Muscle of leg (tissue), 11 donors: ENCODE results near the gene SLC25A19. TPM values are rescaled to one million over a fixed set of nuclear protein-coding genes. Genes with fewer than 3 reads are reported as not detected.

ENCODE experiments used
- DNase-seq: peaks from one replicate; pipeline ENCODE4 v3.0.0; 2013
- H3K27ac ChIP-seq: one replicate; pipeline ENCODE4 v1.5.1; 2013; ENCODE audit warnings: mild to moderate bottlenecking, low read length, control low read depth
- H3K27me3 ChIP-seq: one replicate; pipeline ENCODE4 v1.6.1; 2013; ENCODE audit warnings: low read length; ENCODE audit not compliant: control insufficient read depth, insufficient read depth
- H3K36me3 ChIP-seq: one replicate; pipeline ENCODE4 v1.6.1; 2013; ENCODE audit warnings: low read length; ENCODE audit not compliant: control insufficient read depth, insufficient read depth
- H3K4me1 ChIP-seq: one replicate; pipeline ENCODE4 v1.6.1; 2013; ENCODE audit warnings: low read length; ENCODE audit not compliant: control insufficient read depth, insufficient read depth
- H3K4me3 ChIP-seq: one replicate; pipeline ENCODE4 v1.5.1; 2013; ENCODE audit warnings: low read length, control low read depth
- H3K9me3 ChIP-seq: replicated peaks from 2 replicates; pipeline ENCODE4 v1.6.1; 2013; ENCODE audit warnings: low read depth, low read length; ENCODE audit not compliant: control insufficient read depth
- WGBS: methylation state at CpG from one replicate; pipeline ENCODE4 v1.1.5; 2013; ENCODE audit warnings: missing lambda C conversion rate; ENCODE audit not compliant: insufficient coverage; 5-methylcytosine and 5-hydroxymethylcytosine counted together
- polyA plus RNA-seq, 8 donors: library from polyadenylated mRNA; unstranded; fragments of 120-200 nt; gene quantifications; one replicate each; pipeline versions ENCODE4 v1.2.1 to v1.2.3, GENCODE V29; 2013; ENCODE audit warnings: inconsistent platforms in 1 of 8, low replicate concordance in 1 of 8; ENCODE audit not compliant: insufficient read length in 8 of 8, insufficient read depth in 1 of 8
- total RNA-seq: library from RNA; stranded (reverse); fragments of 120-200 nt; gene quantifications from one replicate; pipeline ENCODE4 v1.2.4, GENCODE V29; 2013

Gene SLC25A19
- total and polyA plus RNA-seq, 9 donors: 6.1 to 8.3 (median 7.2) TPM

DNA sequence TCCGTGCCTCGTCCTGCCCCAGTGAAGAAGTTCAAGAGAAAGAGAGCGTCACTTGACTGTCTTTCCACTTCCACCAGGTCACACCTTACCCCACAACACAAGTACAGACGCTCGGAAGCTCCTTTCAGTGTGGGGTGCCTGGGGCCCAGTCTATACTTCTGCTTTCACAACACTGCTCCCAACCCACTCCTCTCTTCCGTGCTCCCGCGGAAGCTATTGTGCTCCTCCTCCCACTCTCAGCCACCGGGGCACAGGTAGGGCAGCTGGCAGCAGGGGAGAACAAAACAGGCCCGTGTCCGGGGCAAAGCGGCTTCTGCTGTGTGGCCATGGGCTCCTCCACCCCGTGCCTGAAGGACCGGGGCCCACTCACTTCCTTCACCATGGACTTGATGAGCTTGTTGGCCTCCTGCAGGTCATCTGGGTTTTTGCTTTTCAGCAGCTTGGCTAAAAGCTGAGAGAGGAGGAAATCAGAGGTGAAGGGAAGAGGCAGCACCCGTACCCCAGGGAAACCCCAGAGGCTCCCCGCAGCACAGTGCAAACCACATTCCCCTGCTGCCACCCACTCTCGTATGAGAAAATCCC lies 46.7 kb downstream of the SLC25A19 start:
- no peak for DNase-seq
- H3K4me3 ChIP-seq: no peak overlapping the region
- peaks cover 91% of the 10 kb centered on the region for H3K36me3 ChIP-seq
- no peaks in the 10 kb centered on the region for H3K9me3 ChIP-seq
- H3K4me1 ChIP-seq: peaks cover 3% of the 10 kb centered on the region
- WGBS: 92% methylated on average over 11 of the region's 17 CpGs
- no peak overlapping the region for H3K27ac ChIP-seq
- H3K27me3 ChIP-seq: no peaks in the 10 kb centered on the region

DNA sequence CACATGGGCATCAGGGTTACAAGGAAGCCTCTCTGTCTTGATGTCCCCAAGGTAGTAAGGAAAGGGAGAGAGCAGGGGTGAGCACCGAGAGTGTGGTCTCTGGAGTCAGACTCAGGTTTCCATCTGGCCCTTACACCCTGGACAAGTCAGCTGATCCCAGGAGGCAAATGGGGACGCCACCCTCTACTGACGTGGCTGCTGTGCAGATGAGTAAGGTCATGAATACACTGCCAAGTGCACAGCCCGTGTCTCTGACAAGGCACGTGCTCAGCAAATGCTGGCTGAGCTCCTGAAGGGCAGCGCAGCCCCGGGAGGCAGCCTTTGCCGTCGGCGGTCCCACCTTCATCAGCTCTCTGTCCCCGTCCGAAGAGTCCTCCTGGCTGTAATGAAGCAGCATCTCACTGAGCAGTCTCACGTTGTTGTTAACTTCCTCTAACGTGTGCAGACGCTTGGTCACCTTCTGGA lies 47.2 kb downstream of the SLC25A19 start:
- Histone ChIP-seq H3K4me3 (no peak overlapping the region), H3K9me3 (no peaks in the 10 kb centered on the region), H3K4me1 (peaks cover 4% of the 10 kb centered on the region), H3K27ac (no peak overlapping the region), H3K27me3 (no peaks in the 10 kb centered on the region), H3K36me3 (peaks cover 95% of the 10 kb centered on the region)
- DNase-seq: no peak
- WGBS: 69% methylated on average over 15 of the region's 15 CpGs

DNA sequence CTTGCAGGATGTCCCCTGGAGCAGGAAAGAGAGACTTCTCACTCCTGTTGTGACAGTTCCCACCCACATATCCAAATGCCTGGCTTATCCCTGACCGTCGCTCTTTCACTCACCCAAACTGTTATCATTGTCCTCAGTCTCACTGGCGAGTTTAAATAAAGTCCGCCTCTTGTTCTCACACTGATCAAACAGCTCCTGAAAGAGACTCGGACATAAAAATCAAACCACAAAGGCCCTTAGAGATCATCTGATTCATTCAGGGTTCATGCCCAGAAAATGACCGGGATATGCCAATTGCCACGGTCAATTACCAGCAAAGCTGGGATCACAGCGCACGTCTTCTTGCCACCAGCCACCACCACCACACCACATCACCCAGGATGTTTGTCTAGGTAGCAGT lies 47.7 kb downstream of the SLC25A19 start:
- Histone ChIP-seq H3K9me3 (no peaks in the 10 kb centered on the region), H3K27ac (no peak overlapping the region), H3K4me1 (peaks cover 5% of the 10 kb centered on the region), H3K4me3 (no peak overlapping the region), H3K27me3 (no peaks in the 10 kb centered on the region), H3K36me3 (peaks cover 99% of the 10 kb centered on the region)
- DNase-seq: no peak
- WGBS: 78% methylated on average over 4 of the region's 9 CpGs

DNA sequence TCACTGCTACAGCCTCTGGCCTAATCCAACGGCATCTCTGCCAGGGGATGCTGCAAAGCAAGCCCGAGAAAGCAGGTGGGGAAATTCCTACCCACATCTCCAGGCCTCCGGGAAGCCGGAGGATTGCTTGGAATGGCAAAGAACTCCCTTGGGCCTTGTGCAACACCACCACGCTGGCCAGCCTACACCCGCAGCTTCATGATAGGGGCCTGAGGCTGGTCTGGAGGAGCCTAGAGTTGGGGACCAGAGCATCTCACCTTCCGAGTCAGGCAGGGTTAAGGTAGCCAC lies 48.1 kb downstream of the SLC25A19 start:
- Histone ChIP-seq H3K27me3 (no peaks in the 10 kb centered on the region), H3K9me3 (no peaks in the 10 kb centered on the region), H3K4me3 (no peak overlapping the region), H3K36me3 (peaks cover 95% of the 10 kb centered on the region), H3K4me1 (peaks cover 5% of the 10 kb centered on the region), H3K27ac (no peak overlapping the region)
- no peak for DNase-seq
- 100% methylated on average over 1 of the region's 7 CpGs for WGBS

DNA sequence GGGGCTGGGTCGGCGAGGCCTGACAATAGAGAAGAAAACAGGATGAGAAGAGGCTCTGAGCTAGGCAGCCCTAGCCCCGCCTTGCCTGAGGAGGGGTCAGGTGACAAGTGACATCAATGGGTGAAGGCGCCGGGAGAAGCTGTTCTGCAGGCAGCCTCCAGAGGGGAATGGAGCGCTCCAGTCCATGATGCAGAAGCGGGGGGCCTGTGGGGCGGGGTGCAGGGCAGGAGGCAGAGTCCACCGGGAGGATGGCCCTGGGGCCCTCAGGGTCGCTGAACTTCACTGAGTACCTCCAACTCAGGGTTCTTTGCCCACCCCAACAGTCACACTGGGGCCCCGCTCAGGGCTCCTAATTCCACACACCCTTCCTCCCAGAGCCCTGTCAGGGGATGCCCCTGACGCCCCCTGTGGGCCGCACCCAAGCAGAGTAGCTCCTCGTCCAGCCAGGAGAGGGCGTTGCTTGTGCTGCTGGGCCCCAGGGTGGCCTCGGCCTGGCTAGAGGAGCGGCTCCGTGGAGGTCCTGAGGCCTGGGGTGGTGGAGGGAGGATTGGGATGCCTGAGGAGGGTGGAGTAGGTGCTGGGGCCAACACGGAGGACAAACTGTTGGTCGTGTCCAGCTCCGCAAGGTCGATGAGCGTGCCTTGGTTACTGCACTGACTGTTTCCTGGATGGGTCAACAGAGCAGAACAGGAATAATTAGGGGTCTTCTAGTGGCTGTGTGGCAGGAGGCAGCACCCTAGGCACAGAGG lies 48.7 kb downstream of the SLC25A19 start:
- WGBS: 43% methylated on average over 21 of the region's 23 CpGs
- no peak overlapping the region for H3K4me3 ChIP-seq
- H3K27ac ChIP-seq: no peak overlapping the region
- H3K4me1 ChIP-seq: peaks cover 5% of the 10 kb centered on the region
- H3K27me3 ChIP-seq: no peaks in the 10 kb centered on the region
- no peak for DNase-seq
- H3K9me3 ChIP-seq: no peaks in the 10 kb centered on the region
- peaks cover 94% of the 10 kb centered on the region for H3K36me3 ChIP-seq

DNA sequence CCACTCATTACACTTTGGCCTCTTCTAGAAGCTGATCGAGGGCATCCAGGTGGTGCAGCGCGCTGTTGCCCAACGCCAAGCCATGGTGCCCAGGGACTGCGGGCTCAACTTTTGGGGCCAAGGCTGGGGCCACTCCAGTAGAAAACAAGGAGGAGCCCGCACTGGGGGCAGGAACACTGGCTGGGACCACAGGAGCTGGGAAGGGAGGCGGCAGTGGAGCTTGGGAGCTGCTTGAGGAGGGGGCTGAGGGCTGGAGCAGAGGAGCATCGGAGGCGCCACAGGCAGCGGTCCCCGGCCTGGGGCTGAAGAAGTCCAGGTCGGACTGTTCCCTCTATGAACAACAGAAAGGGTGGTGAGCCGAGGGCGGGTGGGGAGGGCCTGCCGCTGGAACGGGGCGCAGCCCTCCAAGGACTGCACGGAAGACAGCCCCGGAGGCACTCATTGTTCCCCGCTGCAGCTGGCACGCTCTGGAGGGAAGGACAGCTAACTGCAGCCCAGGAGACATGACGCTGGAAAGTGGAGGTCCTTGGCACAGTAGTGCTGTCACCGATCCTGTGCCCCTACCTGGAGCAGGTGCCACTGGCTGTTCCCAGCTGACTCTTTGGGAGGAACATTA lies 49.3 kb downstream of the SLC25A19 start:
- WGBS: 84% methylated on average over 22 of the region's 23 CpGs
- H3K27ac ChIP-seq: no peak overlapping the region
- no peak for DNase-seq

DNA sequence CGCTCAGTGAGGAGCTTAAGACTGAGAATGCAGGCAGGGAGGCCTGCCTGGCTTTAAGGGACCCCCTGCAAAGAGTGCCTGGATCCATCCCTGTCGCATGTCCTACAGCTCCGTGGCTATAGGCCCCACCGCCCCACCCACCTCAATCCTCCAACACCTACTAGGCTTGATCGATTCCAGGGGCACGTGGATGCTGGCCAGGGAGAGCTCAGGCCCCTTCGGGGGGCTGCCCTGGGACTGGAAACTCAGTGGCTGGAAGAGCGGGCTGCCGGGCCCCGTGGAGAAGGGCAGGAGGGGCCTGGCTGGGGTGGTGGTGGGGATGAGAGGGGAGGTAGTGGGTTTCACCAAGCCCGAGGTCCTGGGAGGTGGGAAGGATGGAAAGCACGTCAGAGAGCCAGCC lies 50.0 kb downstream of the SLC25A19 start:
- H3K9me3 ChIP-seq: no peaks in the 10 kb centered on the region
- peaks cover 5% of the 10 kb centered on the region for H3K4me1 ChIP-seq
- WGBS: 66% methylated on average over 6 of the region's 12 CpGs
- peaks cover 93% of the 10 kb centered on the region for H3K36me3 ChIP-seq
- no peak overlapping the region for H3K27ac ChIP-seq
- DNase-seq: no peak
- no peaks in the 10 kb centered on the region for H3K27me3 ChIP-seq
- no peak overlapping the region for H3K4me3 ChIP-seq

More for the DNA sequence above, 49.3 kb downstream of the SLC25A19 start:
- peaks cover 93% of the 10 kb centered on the region for H3K36me3 ChIP-seq
- no peak overlapping the region for H3K4me3 ChIP-seq
- no peaks in the 10 kb centered on the region for H3K27me3 ChIP-seq
- H3K9me3 ChIP-seq: no peaks in the 10 kb centered on the region
- peaks cover 5% of the 10 kb centered on the region for H3K4me1 ChIP-seq

DNA sequence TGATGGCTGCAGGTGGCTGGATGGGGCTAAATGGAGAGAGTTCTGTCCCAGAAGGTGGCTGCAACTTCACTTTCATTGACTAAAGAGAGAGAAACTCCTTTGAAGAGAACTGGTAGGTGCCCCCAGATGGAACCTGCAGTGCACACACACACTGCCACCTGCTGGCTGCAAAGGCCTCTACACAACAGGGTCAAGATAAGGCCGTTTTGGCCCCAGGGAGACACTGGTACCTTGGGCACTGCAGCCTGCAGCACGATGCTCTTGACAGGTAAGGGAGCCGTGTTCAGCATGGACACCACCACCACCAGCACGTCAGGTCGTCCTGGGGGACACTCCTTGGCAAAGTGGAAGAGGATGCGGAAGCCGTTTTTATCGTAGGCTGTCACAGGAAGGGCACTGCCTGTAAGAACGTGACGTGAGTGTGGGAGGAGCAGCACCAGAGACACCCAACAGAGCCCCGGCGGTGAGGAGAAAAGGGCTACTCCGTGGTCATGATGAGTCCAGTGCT lies 50.5 kb downstream of the SLC25A19 start:
- no peak overlapping the region for H3K4me3 ChIP-seq
- no peak overlapping the region for H3K27ac ChIP-seq
- peaks cover 5% of the 10 kb centered on the region for H3K4me1 ChIP-seq
- H3K27me3 ChIP-seq: no peaks in the 10 kb centered on the region
- peak; percentile 60 for DNase-seq
- H3K9me3 ChIP-seq: no peaks in the 10 kb centered on the region
- peaks cover 90% of the 10 kb centered on the region for H3K36me3 ChIP-seq
- WGBS: 45% methylated on average over 11 of the region's 13 CpGs

DNA sequence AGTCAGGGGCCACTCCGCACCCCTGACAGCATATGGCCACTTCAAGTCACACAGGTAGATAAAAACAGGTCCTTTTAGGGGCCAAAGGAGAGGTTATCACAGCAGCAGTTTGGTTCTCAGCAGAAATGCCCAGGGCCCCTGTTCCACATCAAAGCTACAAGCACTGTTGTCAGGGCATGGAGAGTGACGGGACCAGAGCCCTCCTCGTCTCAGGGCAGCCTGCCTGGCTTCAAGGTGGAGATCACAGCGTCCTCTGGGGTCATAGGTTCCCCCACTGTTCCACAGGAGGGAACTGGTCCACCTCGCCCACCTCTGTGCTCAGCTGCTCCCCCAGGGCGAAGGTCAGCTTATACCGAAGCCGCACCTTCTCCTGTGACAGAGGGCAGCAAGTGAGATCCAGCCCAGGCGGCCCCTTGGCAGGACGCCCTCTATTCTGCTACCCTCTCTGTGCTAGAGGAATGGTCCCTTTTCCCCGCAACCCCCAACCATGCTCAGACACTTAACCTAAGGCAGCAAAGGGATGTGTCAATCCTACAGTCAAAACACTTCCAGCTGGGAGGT lies 51.1 kb downstream of the SLC25A19 start:
- Histone ChIP-seq H3K27me3 (no peaks in the 10 kb centered on the region), H3K9me3 (no peaks in the 10 kb centered on the region), H3K4me3 (no peak overlapping the region), H3K4me1 (peaks cover 5% of the 10 kb centered on the region), H3K36me3 (peaks cover 88% of the 10 kb centered on the region), H3K27ac (no peak overlapping the region)
- no peak for DNase-seq
- WGBS: 77% methylated on average over 10 of the region's 11 CpGs
